Right lobe of liver (tissue), 4 donors: Measurements from ENCODE around the gene KANSL1L.

Experiments used
- CTCF ChIP-seq, 4 donors: fragments of 200-600 bp in 3 of 4; fragments of 450-650 bp in 1 of 4; IDR thresholded peaks; one replicate each; pipeline versions ENCODE4 v1.5.1 to v1.8.0; 2016 to 2022; ENCODE audit warnings: antibody characterized with exemption in 4 of 4, mild to moderate bottlenecking in 2 of 4
- POLR2A ChIP-seq: fragments of 450-650 bp; IDR thresholded peaks from one replicate; pipeline ENCODE4 v1.6.1; 2017; ENCODE audit warnings: antibody characterized with exemption, mild to moderate bottlenecking
- donor health status: DM: no; HTN: no; CAD: no.
- donor health status: DM: no; HTN: no; CAD: no.
- donor health status: DM: no; HTN: yes; CAD: no.

DNA sequence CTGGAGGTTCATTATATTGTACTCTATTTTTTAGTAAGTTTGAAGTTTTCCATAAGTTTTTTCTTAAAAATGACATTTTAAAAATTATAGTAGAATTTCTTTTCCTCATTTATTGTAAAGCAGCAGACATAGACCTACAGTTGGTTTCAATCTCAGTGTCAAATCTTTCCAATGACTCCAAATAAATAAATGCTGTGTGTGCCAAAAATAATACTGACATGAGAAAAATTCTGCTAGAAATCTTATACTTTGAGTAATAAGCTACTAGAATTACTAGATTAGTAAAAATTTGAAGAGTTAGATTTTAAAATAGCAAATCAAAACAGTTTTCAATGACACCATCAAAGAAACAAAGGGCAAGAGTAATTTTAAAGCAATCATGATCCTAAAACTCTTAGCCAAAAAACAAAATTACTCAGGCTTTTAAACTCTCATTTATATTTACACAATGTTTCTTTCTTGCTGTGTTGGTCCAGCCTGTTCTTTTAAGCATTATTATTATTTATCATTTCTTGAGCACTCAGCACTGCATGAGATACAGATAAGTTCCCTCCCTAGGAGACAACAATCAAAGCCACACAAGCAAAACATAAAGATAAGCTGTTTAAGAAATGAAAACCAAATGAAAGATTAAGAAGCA, 8.3 kb upstream of the KANSL1L start:
- TF ChIP-seq POLR2A (no peak), CTCF (IDR thresholded peaks at IDR 0.05) (no peak)
